GM12878 (cell line): ENCODE measurements around the gene ST6GALNAC3. TPM values are rescaled to one million over a fixed set of nuclear protein-coding genes. Genes with fewer than 3 reads are reported as not detected.

Source experiments
- ATAC-seq: fragments of 200-7000 bp; cut with Tn5 transposase; 3 replicates; pipeline ENCODE4 v1.9.1; 2020; ENCODE audit warnings: mild to moderate bottlenecking, moderate library complexity
- BruUV-seq: library from RNA; stranded (reverse); fragments of 400-500 nt; replicated peaks from 2 replicates; lab custom pipeline; 2021; lab: Mats Ljungman, UMichigan
- CTCF ChIA-PET: fragments of 300-600 bp; sonication (Branson Sonifier 250); formaldehyde crosslinking; extraction: SDS; loops from one replicate; lab custom pipeline; 2021; ENCODE audit warnings: inconsistent platforms; lab: Yijun Ruan, JAX
- POLR2A ChIA-PET: fragments of 350-600 bp; formaldehyde crosslinking; extraction: SDS; loops from one replicate; lab custom pipeline; 2021; ENCODE audit warnings: inconsistent platforms; lab: Charles Lee
- RAD21 ChIA-PET: fragments of 300-600 bp; sonication (Branson Sonifier 250); formaldehyde crosslinking; loops from one replicate; lab custom pipeline; 2023; ENCODE audit warnings: antibody characterized with exemption; ENCODE audit not compliant: unreplicated experiment; lab: Charles Lee
- SMC1A ChIA-PET: fragments of 300-600 bp; sonication (Branson Sonifier 250); formaldehyde crosslinking; loops from one replicate; lab custom pipeline; 2023; ENCODE audit not compliant: unreplicated experiment, uncharacterized antibody; lab: Charles Lee
- DNase-seq: peaks from one replicate; pipeline ENCODE4 v3.0.0-alpha.2; 2011; ENCODE audit warnings: low read depth, low spot score
- FAIRE-seq: peaks from 3 replicates; lab custom pipeline; 2011; peaks lifted over from hg19 to GRCh38; lab: Jason Lieb, UNC
- H2AFZ ChIP-seq: 2 replicates; pipeline ENCODE4 v1.6.0; 2011; ENCODE audit warnings: low read depth, low read length, control low read depth; ENCODE audit not compliant: control insufficient read depth
- H3K27ac ChIP-seq: 2 replicates; pipeline ENCODE4 v1.5.1; 2011; ENCODE audit warnings: control low read depth; ENCODE audit not compliant: control insufficient read depth, insufficient read depth
- H3K27me3 ChIP-seq, 2 experiments: replicated peaks in 1 of 2; 2 replicates each; pipeline versions ENCODE4 v1.6.0 to v1.6.1; 2011; ENCODE audit warnings: low read length in 1 of 2; ENCODE audit not compliant: control insufficient read depth in 2 of 2, insufficient read depth in 2 of 2
- H3K36me3 ChIP-seq, 2 experiments: 2 replicates each; pipeline ENCODE4 v1.5.1; 2011; ENCODE audit warnings: low read length in 1 of 2; ENCODE audit not compliant: control insufficient read depth in 2 of 2, insufficient read depth in 2 of 2
- H3K4me1 ChIP-seq: 2 replicates; pipeline ENCODE4 v1.6.1; 2011; ENCODE audit warnings: mild to moderate bottlenecking, low read length, moderate library complexity, mixed read lengths; ENCODE audit not compliant: control insufficient read depth, insufficient read depth
- H3K4me2 ChIP-seq: 2 replicates; pipeline ENCODE4 v1.6.0; 2011; ENCODE audit warnings: control low read depth; ENCODE audit not compliant: control insufficient read depth, insufficient read depth
- H3K4me3 ChIP-seq: fragments of 200-600 bp; sonication (generic); 2 replicates; pipeline ENCODE4 v1.5.1; 2016
- H3K79me2 ChIP-seq: 2 replicates; pipeline ENCODE4 v1.6.0; 2011; ENCODE audit warnings: low read length; ENCODE audit not compliant: control insufficient read depth, insufficient read depth
- H3K9ac ChIP-seq: 2 replicates; pipeline ENCODE4 v1.8.0; 2011; ENCODE audit warnings: low read length, control low read depth, mixed read lengths; ENCODE audit not compliant: control insufficient read depth, insufficient read depth
- H3K9me3 ChIP-seq: replicated peaks from 3 replicates; pipeline ENCODE4 v1.5.1; 2011; ENCODE audit warnings: mild to moderate bottlenecking, low read length; ENCODE audit not compliant: control insufficient read depth, insufficient read depth
- H4K20me1 ChIP-seq: 2 replicates; pipeline ENCODE4 v1.6.0; 2011; ENCODE audit not compliant: control insufficient read depth, insufficient read depth
- CREB1 ChIP-seq: IDR thresholded peaks from 2 replicates; pipeline ENCODE4 v1.6.1; 2012; ENCODE audit warnings: low read depth, mild to moderate bottlenecking, inconsistent platforms
- EED ChIP-seq: sonication (generic); IDR thresholded peaks from 2 replicates; pipeline ENCODE4 v1.6.1; 2016; ENCODE audit warnings: antibody characterized with exemption, low read depth
- ETV6 ChIP-seq, 2 experiments: fragments of 450-650 bp in 1 of 2; IDR thresholded peaks in 1 of 2; conservative IDR thresholded peaks in 1 of 2; 2 replicates each; pipeline ENCODE4 v1.6.1; 2014; ENCODE audit warnings: antibody characterized with exemption in 1 of 2, borderline replicate concordance in 1 of 2, low read depth in 1 of 2, mild to moderate bottlenecking in 1 of 2, moderate library complexity in 1 of 2
- MTA2 ChIP-seq: fragments of 450-650 bp; IDR thresholded peaks from 2 replicates; pipeline ENCODE4 v1.6.1; 2016; ENCODE audit warnings: low read depth, mild to moderate bottlenecking, moderate library complexity
- NR2C2 ChIP-seq: IDR thresholded peaks from 2 replicates; pipeline ENCODE4 v1.6.1; 2011; ENCODE audit warnings: borderline replicate concordance, low read depth; ENCODE audit not compliant: control insufficient read depth, insufficient read length
- SMARCA5 ChIP-seq: fragments of 450-650 bp; IDR thresholded peaks from 2 replicates; pipeline ENCODE4 v1.6.1; 2017; ENCODE audit warnings: mild to moderate bottlenecking
- ZNF207 ChIP-seq: fragments of 450-650 bp; IDR thresholded peaks from 2 replicates; pipeline ENCODE4 v1.6.1; 2014; ENCODE audit warnings: antibody characterized with exemption, mild to moderate bottlenecking, borderline replicate concordance
- WGBS: methylation state at CpG from one replicate; pipeline ENCODE4 v1.1.6; 2016; ENCODE audit warnings: low lambda C conversion rate; ENCODE audit not compliant: insufficient replicate concordance, insufficient coverage; ENCODE audit errors: missing lambda C conversion rate; 5-methylcytosine and 5-hydroxymethylcytosine counted together
- in situ Hi-C: fragments of 300-500 bp; cut with MboI; formaldehyde crosslinking; loops from 9 replicates; pipeline ENCODE4 v1.14.3; 2018; ENCODE audit warnings: mixed read lengths
- intact Hi-C: fragments of 100-400 bp; cut with micrococcal nuclease; formaldehyde crosslinking; loops from one replicate; pipeline ENCODE4 v1.14.2; 2022; ENCODE audit not compliant: unreplicated experiment
- polyA plus RNA-seq, 11 experiments: library from polyadenylated mRNA; depleted of rRNA in 4 of 11; unstranded in 6 of 11; stranded (reverse) in 5 of 11; fragments of >200 nt; fragmentation: Nextera tagmentation in 4 of 11; fragmentation: Illumina TruSeq in 1 of 11; extraction: Ambion mirVana in 4 of 11; extraction: Trizol in 1 of 11; gene quantifications; 1 replicate in 1 of 11; 2 replicates in 10 of 11; pipeline versions ENCODE4 v1.2.1 to v1.2.3, GENCODE V29; 2011 to 2016; ENCODE audit warnings: inconsistent platforms in 2 of 11, missing spikeins in 2 of 11, low read depth in 1 of 11
- total RNA-seq, 4 experiments: library from RNA; depleted of rRNA in 3 of 4; stranded (reverse); fragments of >200 nt in 3 of 4; fragmentation: Illumina TruSeq in 1 of 4; extraction: Trizol in 1 of 4; gene quantifications; 2 replicates each; pipeline versions ENCODE4 v1.2.1 to v1.2.3, GENCODE V29; 2013 to 2021
- TF ChIP-seq, protein P1 (sequence below): IDR thresholded peaks from 2 replicates; pipeline ENCODE4 v1.6.1; 2011; ENCODE audit warnings: borderline replicate concordance, low read depth, mild to moderate bottlenecking, moderate library complexity, mixed read lengths, low read length; ENCODE audit not compliant: insufficient read depth; ENCODE audit errors: extremely low read length
- TF ChIP-seq, protein P2 (sequence below): fragments of 450-650 bp; IDR thresholded peaks from 2 replicates; pipeline ENCODE4 v1.6.1; 2016; ENCODE audit warnings: mild to moderate bottlenecking, moderate library complexity, borderline replicate concordance
- TF ChIP-seq, protein P3 (sequence below): fragments of 450-650 bp; IDR thresholded peaks from 2 replicates; pipeline ENCODE4 v1.6.1; 2016; ENCODE audit warnings: mild to moderate bottlenecking

ST6GALNAC3 gene
- total and polyA plus RNA-seq, 10 of the 15 experiments (the other 5 are each of a cell fraction or from before 2014, with no cell fraction given), result 0.04 to 0.68 (median 0.18) TPM; not detected in 3

DNA sequence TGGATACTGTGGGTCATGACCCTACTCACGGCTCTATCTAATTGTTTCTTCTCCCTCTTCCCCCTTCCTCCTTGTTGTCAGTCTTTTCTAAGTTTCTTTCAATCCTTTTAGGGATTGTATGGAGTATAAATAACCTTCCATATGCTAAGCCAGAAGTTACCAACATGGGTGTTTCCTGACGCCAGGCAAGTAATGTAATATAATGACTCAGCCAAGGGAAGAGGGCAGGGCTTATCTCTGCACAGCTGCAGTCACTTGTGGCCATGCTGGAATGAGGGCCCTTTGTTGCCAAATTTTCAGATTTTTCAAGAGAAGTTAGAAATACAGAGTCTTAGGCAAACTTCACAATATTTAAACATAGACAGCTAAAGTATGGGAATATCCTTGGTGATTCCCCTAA, 194.6 kb downstream of the ST6GALNAC3 start:
- CTCF ChIA-PET, result no interaction called here
- H2AFZ ChIP-seq, result no peak overlapping the region
- no peaks in the 10 kb centered on the region for H4K20me1 ChIP-seq
- no peak for FAIRE-seq
- POLR2A ChIA-PET, result no interaction called here
- SMC1A ChIA-PET, result no interaction called here
- H3K9ac ChIP-seq, result no peak overlapping the region
- H3K36me3 ChIP-seq, result no peaks in the 10 kb centered on the region
- DNase-seq, result no peak
- no peak overlapping the region for H3K4me3 ChIP-seq
- WGBS, result 67% methylated on average over 2 of the region's 2 CpGs
- peak; percentile 30; the same call in 1 of the 3 replicates for ATAC-seq
- in situ Hi-C loops (no loop called here), intact Hi-C loops (no loop called here)
- H3K4me2 ChIP-seq, result no peak overlapping the region
- peaks cover 3% of the 10 kb centered on the region; the same call in 1 of the 2 replicates for H3K4me1 ChIP-seq
- no peak overlapping the region for H3K27ac ChIP-seq
- H3K9me3 ChIP-seq, result no peaks in the 10 kb centered on the region
- H3K79me2 ChIP-seq, result no peaks in the 10 kb centered on the region
- no TSS peak for BruUV-seq
- RAD21 ChIA-PET, result no interaction called here
- no peaks in the 10 kb centered on the region for H3K27me3 ChIP-seq
- TF ChIP-seq CREB1 (no peak), MTA2 (no peak), SMARCA5 (no peak), EED (no peak), NR2C2 (no peak), ZNF207 (no peak), ETV6 (conservative IDR thresholded peaks at IDR 0.05 in 1 of 2, IDR thresholded peaks at IDR 0.05 in 1 of 2; ENCODE audit: borderline replicate concordance in 1 of 2, low read depth in 1 of 2) (no peak)
- TF ChIP-seq, protein P1, sequence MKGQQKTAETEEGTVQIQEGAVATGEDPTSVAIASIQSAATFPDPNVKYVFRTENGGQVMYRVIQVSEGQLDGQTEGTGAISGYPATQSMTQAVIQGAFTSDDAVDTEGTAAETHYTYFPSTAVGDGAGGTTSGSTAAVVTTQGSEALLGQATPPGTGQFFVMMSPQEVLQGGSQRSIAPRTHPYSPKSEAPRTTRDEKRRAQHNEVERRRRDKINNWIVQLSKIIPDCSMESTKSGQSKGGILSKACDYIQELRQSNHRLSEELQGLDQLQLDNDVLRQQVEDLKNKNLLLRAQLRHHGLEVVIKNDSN, result no peak
- TF ChIP-seq, protein P2, sequence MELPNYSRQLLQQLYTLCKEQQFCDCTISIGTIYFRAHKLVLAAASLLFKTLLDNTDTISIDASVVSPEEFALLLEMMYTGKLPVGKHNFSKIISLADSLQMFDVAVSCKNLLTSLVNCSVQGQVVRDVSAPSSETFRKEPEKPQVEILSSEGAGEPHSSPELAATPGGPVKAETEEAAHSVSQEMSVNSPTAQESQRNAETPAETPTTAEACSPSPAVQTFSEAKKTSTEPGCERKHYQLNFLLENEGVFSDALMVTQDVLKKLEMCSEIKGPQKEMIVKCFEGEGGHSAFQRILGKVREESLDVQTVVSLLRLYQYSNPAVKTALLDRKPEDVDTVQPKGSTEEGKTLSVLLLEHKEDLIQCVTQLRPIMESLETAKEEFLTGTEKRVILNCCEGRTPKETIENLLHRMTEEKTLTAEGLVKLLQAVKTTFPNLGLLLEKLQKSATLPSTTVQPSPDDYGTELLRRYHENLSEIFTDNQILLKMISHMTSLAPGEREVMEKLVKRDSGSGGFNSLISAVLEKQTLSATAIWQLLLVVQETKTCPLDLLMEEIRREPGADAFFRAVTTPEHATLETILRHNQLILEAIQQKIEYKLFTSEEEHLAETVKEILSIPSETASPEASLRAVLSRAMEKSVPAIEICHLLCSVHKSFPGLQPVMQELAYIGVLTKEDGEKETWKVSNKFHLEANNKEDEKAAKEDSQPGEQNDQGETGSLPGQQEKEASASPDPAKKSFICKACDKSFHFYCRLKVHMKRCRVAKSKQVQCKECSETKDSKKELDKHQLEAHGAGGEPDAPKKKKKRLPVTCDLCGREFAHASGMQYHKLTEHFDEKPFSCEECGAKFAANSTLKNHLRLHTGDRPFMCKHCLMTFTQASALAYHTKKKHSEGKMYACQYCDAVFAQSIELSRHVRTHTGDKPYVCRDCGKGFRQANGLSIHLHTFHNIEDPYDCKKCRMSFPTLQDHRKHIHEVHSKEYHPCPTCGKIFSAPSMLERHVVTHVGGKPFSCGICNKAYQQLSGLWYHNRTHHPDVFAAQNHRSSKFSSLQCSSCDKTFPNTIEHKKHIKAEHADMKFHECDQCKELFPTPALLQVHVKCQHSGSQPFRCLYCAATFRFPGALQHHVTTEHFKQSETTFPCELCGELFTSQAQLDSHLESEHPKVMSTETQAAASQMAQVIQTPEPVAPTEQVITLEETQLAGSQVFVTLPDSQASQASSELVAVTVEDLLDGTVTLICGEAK, result no peak
- TF ChIP-seq, protein P3, sequence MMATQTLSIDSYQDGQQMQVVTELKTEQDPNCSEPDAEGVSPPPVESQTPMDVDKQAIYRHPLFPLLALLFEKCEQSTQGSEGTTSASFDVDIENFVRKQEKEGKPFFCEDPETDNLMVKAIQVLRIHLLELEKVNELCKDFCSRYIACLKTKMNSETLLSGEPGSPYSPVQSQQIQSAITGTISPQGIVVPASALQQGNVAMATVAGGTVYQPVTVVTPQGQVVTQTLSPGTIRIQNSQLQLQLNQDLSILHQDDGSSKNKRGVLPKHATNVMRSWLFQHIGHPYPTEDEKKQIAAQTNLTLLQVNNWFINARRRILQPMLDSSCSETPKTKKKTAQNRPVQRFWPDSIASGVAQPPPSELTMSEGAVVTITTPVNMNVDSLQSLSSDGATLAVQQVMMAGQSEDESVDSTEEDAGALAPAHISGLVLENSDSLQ, result no peak
